ENCODE results near the gene LPAR1.

The LPAR1 gene

DNA sequence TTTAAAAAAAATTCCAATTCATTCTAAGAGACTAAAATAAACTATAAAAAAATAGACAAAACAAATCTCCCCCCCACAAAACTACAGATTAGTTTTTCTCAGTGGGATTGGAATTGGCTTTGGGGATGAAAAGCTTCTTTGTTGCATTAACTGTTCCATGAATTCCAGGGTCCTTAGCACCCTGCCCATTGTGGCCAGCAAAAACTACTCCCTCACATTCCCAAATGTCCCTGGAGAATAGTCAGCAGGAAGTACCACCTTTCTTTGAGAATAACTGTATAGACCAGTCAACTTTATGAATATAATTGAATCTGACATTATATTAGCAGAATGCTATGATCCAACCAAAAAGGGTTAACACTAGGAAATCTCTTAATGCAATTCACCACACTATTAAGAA, 147.9 kb downstream of the LPAR1 start:
- DNase-seq (ENCODE audit: low read depth in 2 of 2), result peak in 1 of 2 donors; percentile 53
- TF ChIP-seq, protein P1, sequence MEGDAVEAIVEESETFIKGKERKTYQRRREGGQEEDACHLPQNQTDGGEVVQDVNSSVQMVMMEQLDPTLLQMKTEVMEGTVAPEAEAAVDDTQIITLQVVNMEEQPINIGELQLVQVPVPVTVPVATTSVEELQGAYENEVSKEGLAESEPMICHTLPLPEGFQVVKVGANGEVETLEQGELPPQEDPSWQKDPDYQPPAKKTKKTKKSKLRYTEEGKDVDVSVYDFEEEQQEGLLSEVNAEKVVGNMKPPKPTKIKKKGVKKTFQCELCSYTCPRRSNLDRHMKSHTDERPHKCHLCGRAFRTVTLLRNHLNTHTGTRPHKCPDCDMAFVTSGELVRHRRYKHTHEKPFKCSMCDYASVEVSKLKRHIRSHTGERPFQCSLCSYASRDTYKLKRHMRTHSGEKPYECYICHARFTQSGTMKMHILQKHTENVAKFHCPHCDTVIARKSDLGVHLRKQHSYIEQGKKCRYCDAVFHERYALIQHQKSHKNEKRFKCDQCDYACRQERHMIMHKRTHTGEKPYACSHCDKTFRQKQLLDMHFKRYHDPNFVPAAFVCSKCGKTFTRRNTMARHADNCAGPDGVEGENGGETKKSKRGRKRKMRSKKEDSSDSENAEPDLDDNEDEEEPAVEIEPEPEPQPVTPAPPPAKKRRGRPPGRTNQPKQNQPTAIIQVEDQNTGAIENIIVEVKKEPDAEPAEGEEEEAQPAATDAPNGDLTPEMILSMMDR (IDR thresholded peaks at IDR 0.05; ENCODE audit: low read depth, low read length), result no peak
- no peak overlapping the region for H3K4me3 ChIP-seq (replicated peaks in 1 of 2; ENCODE audit: low read depth in 2 of 2, low read length in 2 of 2)

DNA sequence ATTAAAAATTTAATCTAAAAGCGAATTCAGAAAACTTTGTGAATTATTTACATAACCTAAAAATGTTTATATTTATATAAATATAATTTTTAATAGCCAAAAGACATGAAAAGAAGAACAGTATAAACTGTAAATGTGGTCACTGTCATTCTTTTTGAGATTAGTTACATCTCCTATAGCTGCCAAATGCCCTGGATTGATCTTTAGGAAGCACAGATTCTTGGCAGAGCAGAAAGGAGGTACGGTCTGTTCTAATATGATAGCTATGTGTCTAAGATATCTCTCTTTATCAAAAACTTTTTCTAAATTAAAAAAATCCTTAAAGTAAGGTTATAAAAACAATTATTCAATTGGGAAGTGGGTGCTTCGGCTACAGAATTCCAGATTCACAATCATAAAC, 151.0 kb downstream of the LPAR1 start:
- TF ChIP-seq, protein P1 (IDR thresholded peaks at IDR 0.05; ENCODE audit: low read depth, low read length), result no peak

DNA sequence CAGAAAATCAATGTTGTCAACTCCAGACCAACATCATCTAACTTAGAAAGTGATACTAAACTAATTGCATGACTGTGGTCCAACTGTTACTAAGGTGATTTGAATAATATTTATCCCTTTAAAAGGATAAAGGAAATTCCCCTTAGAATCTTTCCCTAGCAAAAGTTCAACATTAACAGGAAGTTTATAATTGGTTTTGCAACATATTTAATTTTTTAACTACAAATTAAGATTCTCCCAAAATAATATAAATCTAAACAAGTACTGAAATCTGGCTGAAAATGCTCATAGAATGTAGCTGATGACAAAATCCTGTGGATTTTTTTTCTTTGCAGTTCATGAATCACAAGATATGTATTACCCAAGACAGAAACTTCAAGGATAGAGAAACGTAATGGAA, 151.4 kb downstream of the LPAR1 start:
- TF ChIP-seq, protein P1 (IDR thresholded peaks at IDR 0.05; ENCODE audit: low read depth, low read length), result no peak
- peak; percentile 62 to 80 for DNase-seq (ENCODE audit: low read depth in 2 of 2)
- H3K4me3 ChIP-seq (replicated peaks in 1 of 2; ENCODE audit: low read depth in 2 of 2, low read length in 2 of 2), result no peak overlapping the region

More for the DNA sequence above, 151.0 kb downstream of the LPAR1 start:
- H3K4me3 ChIP-seq (replicated peaks in 1 of 2; ENCODE audit: low read depth in 2 of 2, low read length in 2 of 2), result no peak overlapping the region
- DNase-seq (ENCODE audit: low read depth in 2 of 2), result no peak

DNA sequence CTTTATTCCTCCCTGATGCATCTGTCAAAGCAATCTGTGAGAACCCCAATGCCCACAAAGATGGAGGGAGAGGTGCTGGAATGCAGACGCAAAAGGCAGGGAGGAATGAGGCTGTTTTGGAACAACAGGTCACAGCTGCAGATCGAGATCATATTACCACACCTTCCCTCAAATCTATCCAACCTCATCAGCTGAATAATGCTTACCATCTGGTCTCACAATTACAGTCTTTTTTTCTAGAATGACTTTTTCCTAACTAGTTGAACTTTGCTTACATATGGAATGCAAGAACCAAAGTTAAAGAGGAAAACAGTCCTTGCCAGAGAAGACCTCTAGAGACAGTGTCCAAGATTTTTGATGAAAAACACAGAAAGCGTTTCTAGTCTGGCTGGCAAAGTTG, 158.1 kb downstream of the LPAR1 start:
- no peak overlapping the region for H3K4me3 ChIP-seq (replicated peaks in 1 of 2; ENCODE audit: low read depth in 2 of 2, low read length in 2 of 2)
- TF ChIP-seq, protein P1 (IDR thresholded peaks at IDR 0.05; ENCODE audit: low read depth, low read length), result no peak
- DNase-seq (ENCODE audit: low read depth in 2 of 2), result peak; percentile 71 to 73

DNA sequence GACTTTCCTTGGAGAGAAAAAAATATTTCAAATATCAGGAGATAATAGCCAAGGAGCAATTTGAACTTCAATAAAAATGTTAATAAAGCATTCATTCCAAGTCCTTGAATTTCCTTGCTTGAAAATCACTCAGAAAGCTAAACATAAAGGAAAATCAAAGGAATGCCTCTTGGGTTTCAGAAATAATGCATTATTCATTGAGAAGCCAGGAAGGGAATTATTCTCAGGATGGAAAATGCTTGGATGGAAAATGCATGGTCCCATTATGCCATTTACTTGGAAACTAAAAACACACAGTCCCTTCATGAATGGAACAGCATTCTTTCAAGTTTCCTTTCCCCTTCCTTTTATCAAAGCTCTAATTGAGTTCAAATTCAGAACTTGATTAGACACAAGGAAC, 160.9 kb downstream of the LPAR1 start:
- TF ChIP-seq, protein P1 (IDR thresholded peaks at IDR 0.05; ENCODE audit: low read depth, low read length), result no peak
- DNase-seq (ENCODE audit: low read depth in 2 of 2), result no peak
- no peak overlapping the region for H3K4me3 ChIP-seq (replicated peaks in 1 of 2; ENCODE audit: low read depth in 2 of 2, low read length in 2 of 2)

DNA sequence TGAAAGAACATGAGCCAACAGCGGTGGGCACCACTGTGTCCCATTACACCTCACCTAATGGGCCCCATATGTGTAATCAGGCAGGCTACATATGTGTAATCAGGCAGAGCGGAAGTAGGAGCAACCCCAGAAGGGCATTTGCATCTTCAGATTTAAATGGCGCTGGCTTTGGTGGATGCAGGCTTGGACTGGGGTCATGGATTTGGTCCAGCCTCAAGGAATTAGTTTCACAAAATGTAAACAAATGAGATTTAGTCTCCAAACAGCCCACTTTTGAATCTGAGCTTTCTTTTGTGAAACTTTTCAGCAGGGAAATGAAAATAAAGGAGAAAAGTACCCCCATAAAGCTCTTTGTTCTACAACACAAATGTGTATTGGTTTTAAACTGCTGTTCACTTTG, 161.3 kb downstream of the LPAR1 start:
- TF ChIP-seq, protein P1 (IDR thresholded peaks at IDR 0.05; ENCODE audit: low read depth, low read length), result no peak
- H3K4me3 ChIP-seq (replicated peaks in 1 of 2; ENCODE audit: low read depth in 2 of 2, low read length in 2 of 2), result no peak overlapping the region
- DNase-seq (ENCODE audit: low read depth in 2 of 2), result no peak

DNA sequence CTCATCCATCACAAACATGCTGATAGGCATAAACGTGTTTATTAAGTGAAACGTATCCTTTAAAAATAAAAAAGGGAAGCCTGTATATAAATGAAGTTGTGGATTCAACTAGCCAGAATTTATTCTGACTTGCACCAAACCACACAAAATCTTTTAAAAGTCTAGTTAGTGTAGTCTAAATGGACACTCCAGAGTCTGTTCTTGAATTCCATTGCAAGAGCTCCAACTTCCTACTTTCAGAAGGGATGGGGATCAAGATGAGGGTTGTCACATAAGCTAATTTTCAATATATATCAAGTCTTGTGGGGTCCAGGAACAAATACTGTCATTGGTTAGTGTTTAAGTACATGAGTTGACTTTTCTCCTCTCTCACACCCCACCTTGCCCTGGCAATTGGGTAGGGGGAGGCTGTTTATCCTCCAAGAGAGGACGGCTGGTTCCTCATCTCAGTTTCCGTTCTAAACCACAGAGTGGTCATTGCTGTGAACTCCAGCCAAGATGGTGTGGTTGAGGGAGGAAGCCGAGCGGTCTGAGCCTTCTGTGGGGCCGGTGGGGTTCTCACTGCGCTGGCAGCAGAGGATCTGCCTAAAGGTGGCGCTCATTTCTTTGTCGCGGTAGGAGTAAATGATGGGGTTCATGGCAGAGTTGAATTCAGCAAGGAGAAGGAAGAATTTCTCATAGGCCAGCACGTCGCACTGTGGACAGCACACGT, 163.2 kb downstream of the LPAR1 start:
- no peak for DNase-seq (ENCODE audit: low read depth in 2 of 2)
- no peak overlapping the region for H3K4me3 ChIP-seq (replicated peaks in 1 of 2; ENCODE audit: low read depth in 2 of 2, low read length in 2 of 2)
- TF ChIP-seq, protein P1 (IDR thresholded peaks at IDR 0.05; ENCODE audit: low read depth, low read length), result no peak
